Nephron (organoid): ENCODE data around the gene MGMT.

Experiments
- H3K27ac Mint-ChIP-seq, 3 experiments: 2 replicates each; pipeline ENCODE4 v1.8.0; 2020; ENCODE audit warnings: mixed read lengths in 3 of 3, mild to moderate bottlenecking in 2 of 3, moderate library complexity in 1 of 3
- H3K27me3 Mint-ChIP-seq: 2 replicates; pipeline ENCODE4 v1.8.0; 2021; ENCODE audit warnings: low read depth, mild to moderate bottlenecking, moderate library complexity, mixed read lengths
- H3K36me3 Mint-ChIP-seq: 2 replicates; pipeline ENCODE4 v1.8.0; 2020; ENCODE audit warnings: low read depth, mixed read lengths
- H3K4me1 Mint-ChIP-seq: 2 replicates; pipeline ENCODE4 v1.8.0; 2020; ENCODE audit warnings: mixed read lengths
- H3K4me3 Mint-ChIP-seq, 3 experiments: 2 replicates each; pipeline ENCODE4 v1.8.0; 2020; ENCODE audit warnings: mild to moderate bottlenecking in 3 of 3, mixed read lengths in 3 of 3, moderate library complexity in 2 of 3
- H3K9me3 Mint-ChIP-seq: 2 replicates; pipeline ENCODE4 v1.8.0; 2020; ENCODE audit warnings: mixed read lengths
- TF ChIP-seq, protein P1 (sequence below), 3 experiments: fragments of 200-600 bp; sonication (generic); IDR thresholded peaks; one replicate each; pipeline ENCODE4 v1.5.0; 2021; ENCODE audit warnings: antibody characterized with exemption in 3 of 3; ENCODE audit not compliant: unreplicated experiment in 3 of 3

Gene MGMT

GRCh38 chr10:129676014-129676413 is 209.0 kb downstream of the MGMT start:
- peaks cover 16% of the 10 kb centered on the region for H3K9me3 Mint-ChIP-seq

GRCh38 chr10:129677377-129677927 is 210.4 kb downstream of the MGMT start:
- Mint-ChIP-seq H3K9me3 (peaks cover 4% of the 10 kb centered on the region), H3K27ac (no peak overlapping the region), H3K36me3 (peaks cover 10% of the 10 kb centered on the region), H3K4me3 (no peak overlapping the region), H3K4me1 (no peaks in the 10 kb centered on the region), H3K27me3 (peaks cover 5% of the 10 kb centered on the region)
- TF ChIP-seq, protein P1, sequence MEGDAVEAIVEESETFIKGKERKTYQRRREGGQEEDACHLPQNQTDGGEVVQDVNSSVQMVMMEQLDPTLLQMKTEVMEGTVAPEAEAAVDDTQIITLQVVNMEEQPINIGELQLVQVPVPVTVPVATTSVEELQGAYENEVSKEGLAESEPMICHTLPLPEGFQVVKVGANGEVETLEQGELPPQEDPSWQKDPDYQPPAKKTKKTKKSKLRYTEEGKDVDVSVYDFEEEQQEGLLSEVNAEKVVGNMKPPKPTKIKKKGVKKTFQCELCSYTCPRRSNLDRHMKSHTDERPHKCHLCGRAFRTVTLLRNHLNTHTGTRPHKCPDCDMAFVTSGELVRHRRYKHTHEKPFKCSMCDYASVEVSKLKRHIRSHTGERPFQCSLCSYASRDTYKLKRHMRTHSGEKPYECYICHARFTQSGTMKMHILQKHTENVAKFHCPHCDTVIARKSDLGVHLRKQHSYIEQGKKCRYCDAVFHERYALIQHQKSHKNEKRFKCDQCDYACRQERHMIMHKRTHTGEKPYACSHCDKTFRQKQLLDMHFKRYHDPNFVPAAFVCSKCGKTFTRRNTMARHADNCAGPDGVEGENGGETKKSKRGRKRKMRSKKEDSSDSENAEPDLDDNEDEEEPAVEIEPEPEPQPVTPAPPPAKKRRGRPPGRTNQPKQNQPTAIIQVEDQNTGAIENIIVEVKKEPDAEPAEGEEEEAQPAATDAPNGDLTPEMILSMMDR (IDR thresholded peaks at IDR 0.05; ENCODE audit: unreplicated experiment in 3 of 3): no peak

More at GRCh38 chr10:129676014-129676413, 209.0 kb downstream of the MGMT start:
- TF ChIP-seq, protein P1 (IDR thresholded peaks at IDR 0.05; ENCODE audit: unreplicated experiment in 3 of 3): no peak
- Mint-ChIP-seq H3K4me1 (no peaks in the 10 kb centered on the region), H3K27me3 (peaks cover 5% of the 10 kb centered on the region), H3K36me3 (peaks cover 21% of the 10 kb centered on the region), H3K4me3 (no peak overlapping the region), H3K27ac (no peak overlapping the region)

DNA sequence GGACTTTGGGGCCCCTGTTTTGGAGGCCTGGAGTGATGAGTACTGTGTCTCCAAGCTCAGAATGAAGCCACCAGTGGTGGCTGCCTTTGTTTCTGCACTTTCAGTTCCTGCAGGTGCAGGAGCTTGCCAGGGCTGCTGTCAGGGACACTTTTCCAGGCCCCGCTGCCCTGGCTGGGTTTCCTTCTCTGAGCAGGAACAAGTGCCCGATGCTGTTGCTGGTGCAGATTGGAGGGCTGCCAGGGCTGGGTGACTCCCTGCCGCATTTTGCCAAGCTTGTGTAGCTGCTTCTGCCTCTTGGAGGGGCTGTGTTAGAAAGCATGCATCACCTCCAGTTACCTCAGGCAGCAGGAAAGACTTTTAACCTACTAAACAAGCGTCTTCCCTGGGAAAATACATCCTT is 211.1 kb downstream of the MGMT start:
- Mint-ChIP-seq H3K9me3 (no peaks in the 10 kb centered on the region), H3K27ac (no peak overlapping the region), H3K4me1 (no peaks in the 10 kb centered on the region), H3K27me3 (peaks cover 5% of the 10 kb centered on the region), H3K36me3 (peaks cover 4% of the 10 kb centered on the region), H3K4me3 (no peak overlapping the region)
- TF ChIP-seq, protein P1 (IDR thresholded peaks at IDR 0.05; ENCODE audit: unreplicated experiment in 3 of 3): no peak

GRCh38 chr10:129679207-129679606 is 212.2 kb downstream of the MGMT start:
- H3K9me3 Mint-ChIP-seq: no peaks in the 10 kb centered on the region
- no peak overlapping the region for H3K27ac Mint-ChIP-seq
- no peak overlapping the region for H3K4me3 Mint-ChIP-seq
- peaks cover 8% of the 10 kb centered on the region for H3K4me1 Mint-ChIP-seq
- TF ChIP-seq, protein P1 (IDR thresholded peaks at IDR 0.05; ENCODE audit: unreplicated experiment in 3 of 3): no peak
- no peaks in the 10 kb centered on the region for H3K36me3 Mint-ChIP-seq
- peaks cover 5% of the 10 kb centered on the region for H3K27me3 Mint-ChIP-seq

DNA sequence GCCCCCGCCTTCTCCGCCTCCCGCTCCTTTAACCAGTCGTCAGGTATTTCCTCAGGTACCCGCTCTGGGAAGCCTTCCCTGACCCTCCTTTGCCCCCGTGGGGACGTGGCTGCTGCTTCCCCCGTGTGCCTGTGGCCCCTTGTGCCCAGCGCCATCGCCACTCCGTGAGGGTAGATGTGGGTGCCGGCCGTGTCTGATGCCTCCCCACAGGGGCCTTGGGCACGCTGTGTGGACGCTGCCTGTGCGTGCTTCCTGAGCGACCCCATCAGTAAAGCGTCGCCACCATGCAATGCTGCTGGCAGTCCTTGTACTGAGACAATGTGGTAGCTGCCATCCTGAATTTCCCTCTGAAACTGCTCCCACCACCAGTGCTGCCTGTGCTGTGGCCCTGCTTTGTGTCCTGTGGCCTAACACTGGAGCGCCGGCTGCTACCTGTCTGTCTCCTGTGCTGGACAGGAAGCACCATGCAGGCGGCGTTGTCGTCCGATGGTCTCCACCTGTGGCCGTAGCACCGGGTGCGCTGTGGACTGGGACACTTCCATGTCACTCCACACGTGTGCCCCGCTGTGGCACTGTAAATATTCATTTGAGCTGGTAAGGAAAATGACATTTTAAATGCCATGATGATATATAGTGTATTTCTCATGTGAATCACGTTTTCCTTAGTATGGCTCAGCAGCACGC is 213.8 kb downstream of the MGMT start:
- Mint-ChIP-seq H3K4me1 (peaks cover 13% of the 10 kb centered on the region), H3K4me3 (no peak overlapping the region), H3K27me3 (no peaks in the 10 kb centered on the region)

More for the DNA sequence above, 213.8 kb downstream of the MGMT start:
- H3K27ac Mint-ChIP-seq: no peak overlapping the region
- no peaks in the 10 kb centered on the region for H3K9me3 Mint-ChIP-seq
- TF ChIP-seq, protein P1 (IDR thresholded peaks at IDR 0.05; ENCODE audit: unreplicated experiment in 3 of 3): no peak
- no peaks in the 10 kb centered on the region for H3K36me3 Mint-ChIP-seq
